ENCODE results near the gene MIGA1. TPM values are rescaled to one million over a fixed set of nuclear protein-coding genes. Genes with fewer than 3 reads are reported as not detected.
A peak's percentile ranks its signal among the peaks of the same experiment; 100 is the strongest.
"Not testable (repeated sequence)": the region's sequence is repeated elsewhere in the genome, so short reads cannot be mapped to it uniquely, and the experiment has no call there.

Gene MIGA1
- total RNA-seq, 2 experiments from 2014 or later: 9.9 to 10.7 TPM

GRCh38 chr1:77759071-77760028 is 20.1 kb upstream of the MIGA1 start, which contains the start of gene USP33:
Gene USP33 (minus strand): TSS chr1:77759852. CDS start chr1:77741697, 18,155 bp downstream.
- Mint-ChIP-seq H3K4me1 (ENCODE audit: low read depth) (peaks cover 30% of the 10 kb centered on the region), H3K36me3 (ENCODE audit: low read depth) (peaks cover 10% of the 10 kb centered on the region), H3K9me3 (ENCODE audit: insufficient read depth) (no peaks in the 10 kb centered on the region), H3K27ac (peak within 1 kb of the TSS; percentile 96), H3K27me3 (ENCODE audit: low read depth) (no peaks in the 10 kb centered on the region), H3K4me3 (peak within 1 kb of the TSS; percentile 95)
- POLR2A ChIA-PET: interaction anchor here (0.5 to 1.4 kb wide), 7 partner anchors 11 to 245 kb away, joined by 3 to 15 read pairs (median 3); partner anchors contain the start of genes DNAJB4 and MIGA1
- DNase-seq: peak; percentile 91
- peak; percentile 90 for ATAC-seq
- CTCF ChIA-PET: interaction anchor here (1.0 to 1.4 kb wide), 3 partner anchors 21 to 75 kb away, joined by 3 to 4 read pairs (median 4); no protein-coding TSS in a partner anchor

- DNase-seq: no peak
- POLR2A ChIA-PET: no interaction called here
- Mint-ChIP-seq H3K9me3 (ENCODE audit: insufficient read depth) (no peaks in the 10 kb centered on the region), H3K36me3 (ENCODE audit: low read depth) (peaks cover 7% of the 10 kb centered on the region), H3K27ac (no peak overlapping the region), H3K4me3 (no peak overlapping the region), H3K27me3 (ENCODE audit: low read depth) (no peaks in the 10 kb centered on the region), H3K4me1 (ENCODE audit: low read depth) (peaks cover 15% of the 10 kb centered on the region)
- no peak for ATAC-seq
- CTCF ChIA-PET: no interaction called here
These were observed 17.4 kb upstream of the MIGA1 start for GRCh38 chr1:77762072-77762476.

- Mint-ChIP-seq H3K4me3 (no peak overlapping the region), H3K36me3 (ENCODE audit: low read depth) (no peaks in the 10 kb centered on the region), H3K27me3 (ENCODE audit: low read depth) (no peaks in the 10 kb centered on the region), H3K27ac (no peak overlapping the region), H3K4me1 (ENCODE audit: low read depth) (no peaks in the 10 kb centered on the region), H3K9me3 (ENCODE audit: insufficient read depth) (no peaks in the 10 kb centered on the region)
- ATAC-seq (no peak), DNase-seq (no peak)
- CTCF ChIA-PET: no interaction called here
- POLR2A ChIA-PET: no interaction called here
These were observed 11.4 kb upstream of the MIGA1 start for GRCh38 chr1:77768006-77768405.

GRCh38 chr1:77776007-77776700 is 3.3 kb upstream of the MIGA1 start:
- H3K27ac Mint-ChIP-seq: no peak overlapping the region
- peaks cover 2% of the 10 kb centered on the region for H3K36me3 Mint-ChIP-seq (ENCODE audit: low read depth)
- peaks cover 20% of the 10 kb centered on the region for H3K4me1 Mint-ChIP-seq (ENCODE audit: low read depth)
- ChIA-PET POLR2A (interaction anchor here (0.7 kb wide), 1 partner anchor 16 kb away, joined by 3 read pairs; the partner anchor contains the start of gene USP33), CTCF (no interaction called here)
- H3K4me3 Mint-ChIP-seq: no peak overlapping the region
- H3K9me3 Mint-ChIP-seq (ENCODE audit: insufficient read depth): no peaks in the 10 kb centered on the region
- DNase-seq (no peak), ATAC-seq (no peak)
- no peaks in the 10 kb centered on the region for H3K27me3 Mint-ChIP-seq (ENCODE audit: low read depth)

- peaks cover 4% of the 10 kb centered on the region for H3K9me3 Mint-ChIP-seq (ENCODE audit: insufficient read depth)
- no peak overlapping the region for H3K27ac Mint-ChIP-seq
- no peak for DNase-seq
- peaks cover 33% of the 10 kb centered on the region for H3K4me1 Mint-ChIP-seq (ENCODE audit: low read depth)
- POLR2A ChIA-PET: no interaction called here
- peaks cover 39% of the 10 kb centered on the region for H3K36me3 Mint-ChIP-seq (ENCODE audit: low read depth)
- no peak for ATAC-seq
- CTCF ChIA-PET: no interaction called here
- H3K4me3 Mint-ChIP-seq: no peak overlapping the region
- no peaks in the 10 kb centered on the region for H3K27me3 Mint-ChIP-seq (ENCODE audit: low read depth)
These were observed 2.2 kb downstream of the MIGA1 start for GRCh38 chr1:77781683-77782082.

- Mint-ChIP-seq H3K4me3 (no peak overlapping the region), H3K27ac (no peak overlapping the region), H3K27me3 (ENCODE audit: low read depth) (no peaks in the 10 kb centered on the region), H3K9me3 (ENCODE audit: insufficient read depth) (peaks cover 4% of the 10 kb centered on the region), H3K4me1 (ENCODE audit: low read depth) (peaks cover 33% of the 10 kb centered on the region), H3K36me3 (ENCODE audit: low read depth) (peaks cover 51% of the 10 kb centered on the region)
- DNase-seq (no peak), ATAC-seq (no peak)
- ChIA-PET POLR2A (no interaction called here), CTCF (interaction anchor here (1.2 kb wide), 2 partner anchors 23 to 27 kb away, joined by 3 to 4 read pairs; partner anchors contain the start of gene USP33)
These were observed 3.7 kb downstream of the MIGA1 start for GRCh38 chr1:77783141-77783540.

GRCh38 chr1:77786093-77786741 is 6.8 kb downstream of the MIGA1 start:
- H3K27ac Mint-ChIP-seq; H3K9me3 Mint-ChIP-seq (ENCODE audit: insufficient read depth); CTCF ChIA-PET; H3K4me3 Mint-ChIP-seq; ATAC-seq; POLR2A ChIA-PET; H3K27me3 Mint-ChIP-seq (ENCODE audit: low read depth); DNase-seq: not testable (repeated sequence)
- Mint-ChIP-seq H3K36me3 (ENCODE audit: low read depth) (peaks cover 64% of the 10 kb centered on the region), H3K4me1 (ENCODE audit: low read depth) (peaks cover 14% of the 10 kb centered on the region)

GRCh38 chr1:77794550-77794949 is 15.1 kb downstream of the MIGA1 start:
- Mint-ChIP-seq H3K4me3 (no peak overlapping the region), H3K9me3 (ENCODE audit: insufficient read depth) (no peaks in the 10 kb centered on the region), H3K27ac (no peak overlapping the region), H3K4me1 (ENCODE audit: low read depth) (peaks cover 5% of the 10 kb centered on the region), H3K27me3 (ENCODE audit: low read depth) (no peaks in the 10 kb centered on the region), H3K36me3 (ENCODE audit: low read depth) (peaks cover 25% of the 10 kb centered on the region)
- no peak for ATAC-seq
- CTCF ChIA-PET: no interaction called here
- POLR2A ChIA-PET: interaction anchor here (0.6 kb wide), 1 partner anchor 32 kb away, joined by 3 read pairs; no protein-coding TSS in a partner anchor
- DNase-seq: no peak

GRCh38 chr1:77796695-77797405 is 17.4 kb downstream of the MIGA1 start:
- H3K4me3 Mint-ChIP-seq: no peak overlapping the region
- ATAC-seq: no peak
- no peaks in the 10 kb centered on the region for H3K9me3 Mint-ChIP-seq (ENCODE audit: insufficient read depth)
- CTCF ChIA-PET: no interaction called here
- peaks cover 5% of the 10 kb centered on the region for H3K4me1 Mint-ChIP-seq (ENCODE audit: low read depth)
- POLR2A ChIA-PET: no interaction called here
- no peaks in the 10 kb centered on the region for H3K27me3 Mint-ChIP-seq (ENCODE audit: low read depth)
- DNase-seq: no peak
- H3K36me3 Mint-ChIP-seq (ENCODE audit: low read depth): peaks cover 28% of the 10 kb centered on the region
- H3K27ac Mint-ChIP-seq: no peak overlapping the region

GRCh38 chr1:77797991-77798390 is 18.5 kb downstream of the MIGA1 start:
- Mint-ChIP-seq H3K36me3 (ENCODE audit: low read depth) (peaks cover 25% of the 10 kb centered on the region), H3K4me3 (no peak overlapping the region), H3K4me1 (ENCODE audit: low read depth) (no peaks in the 10 kb centered on the region), H3K9me3 (ENCODE audit: insufficient read depth) (no peaks in the 10 kb centered on the region), H3K27me3 (ENCODE audit: low read depth) (no peaks in the 10 kb centered on the region), H3K27ac (no peak overlapping the region)
- ATAC-seq (no peak), DNase-seq (no peak)
- ChIA-PET POLR2A (no interaction called here), CTCF (no interaction called here)

- Mint-ChIP-seq H3K27ac (no peak overlapping the region), H3K4me1 (ENCODE audit: low read depth) (no peaks in the 10 kb centered on the region), H3K36me3 (ENCODE audit: low read depth) (peaks cover 30% of the 10 kb centered on the region), H3K4me3 (no peak overlapping the region), H3K9me3 (ENCODE audit: insufficient read depth) (no peaks in the 10 kb centered on the region), H3K27me3 (ENCODE audit: low read depth) (no peaks in the 10 kb centered on the region)
- ATAC-seq (no peak), DNase-seq (no peak)
- ChIA-PET CTCF (no interaction called here), POLR2A (no interaction called here)
These were observed 22.6 kb downstream of the MIGA1 start for GRCh38 chr1:77802026-77802425.
